Measurements from ENCODE around the gene DGCR6.

DNA sequence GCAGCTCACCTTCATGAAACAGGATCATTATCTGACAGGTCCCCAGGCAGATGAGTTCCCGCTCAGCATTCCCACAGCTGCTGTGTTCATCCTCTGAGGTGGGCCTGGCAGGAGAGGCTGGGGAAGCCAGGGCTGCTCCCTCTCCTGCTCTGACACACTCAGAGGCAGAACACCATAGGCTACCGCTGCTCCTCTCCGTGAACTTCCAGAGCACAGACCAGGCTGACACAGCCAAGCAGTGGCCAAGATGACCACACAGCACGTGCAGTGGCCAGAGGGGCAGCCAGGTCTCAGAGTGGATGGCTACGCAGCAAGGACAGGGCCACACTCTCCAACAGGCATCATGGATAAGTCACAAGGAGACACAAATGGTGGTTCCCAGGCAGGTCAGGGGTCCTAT is 21.5 kb downstream of the DGCR6 start:
- TF ChIP-seq, protein P1, sequence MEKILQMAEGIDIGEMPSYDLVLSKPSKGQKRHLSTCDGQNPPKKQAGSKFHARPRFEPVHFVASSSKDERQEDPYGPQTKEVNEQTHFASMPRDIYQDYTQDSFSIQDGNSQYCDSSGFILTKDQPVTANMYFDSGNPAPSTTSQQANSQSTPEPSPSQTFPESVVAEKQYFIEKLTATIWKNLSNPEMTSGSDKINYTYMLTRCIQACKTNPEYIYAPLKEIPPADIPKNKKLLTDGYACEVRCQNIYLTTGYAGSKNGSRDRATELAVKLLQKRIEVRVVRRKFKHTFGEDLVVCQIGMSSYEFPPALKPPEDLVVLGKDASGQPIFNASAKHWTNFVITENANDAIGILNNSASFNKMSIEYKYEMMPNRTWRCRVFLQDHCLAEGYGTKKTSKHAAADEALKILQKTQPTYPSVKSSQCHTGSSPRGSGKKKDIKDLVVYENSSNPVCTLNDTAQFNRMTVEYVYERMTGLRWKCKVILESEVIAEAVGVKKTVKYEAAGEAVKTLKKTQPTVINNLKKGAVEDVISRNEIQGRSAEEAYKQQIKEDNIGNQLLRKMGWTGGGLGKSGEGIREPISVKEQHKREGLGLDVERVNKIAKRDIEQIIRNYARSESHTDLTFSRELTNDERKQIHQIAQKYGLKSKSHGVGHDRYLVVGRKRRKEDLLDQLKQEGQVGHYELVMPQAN (conservative IDR thresholded peaks at IDR 0.05): no peak
- TF ChIP-seq JUND (IDR thresholded peaks at IDR 0.05; ENCODE audit: low read depth, low read length): no peak
